ENCODE data around the gene WNT9B.

GRCh38 chr17:46822388-46822921, 28.9 kb upstream of the WNT9B start:
- peak; percentile 42 for TF ChIP-seq CTCF (IDR thresholded peaks at IDR 0.05; ENCODE audit: poor library complexity)
- TF ChIP-seq EZH2 (IDR thresholded peaks at IDR 0.05; ENCODE audit: borderline replicate concordance): no peak

Measured in hepatocyte (in vitro differentiated cells).